Measurements from ENCODE around the gene NAA25.
"Not testable (repeated sequence)": the region's sequence is repeated elsewhere in the genome, so short reads cannot be mapped to it uniquely, and the experiment has no call there.

NAA25 gene

DNA sequence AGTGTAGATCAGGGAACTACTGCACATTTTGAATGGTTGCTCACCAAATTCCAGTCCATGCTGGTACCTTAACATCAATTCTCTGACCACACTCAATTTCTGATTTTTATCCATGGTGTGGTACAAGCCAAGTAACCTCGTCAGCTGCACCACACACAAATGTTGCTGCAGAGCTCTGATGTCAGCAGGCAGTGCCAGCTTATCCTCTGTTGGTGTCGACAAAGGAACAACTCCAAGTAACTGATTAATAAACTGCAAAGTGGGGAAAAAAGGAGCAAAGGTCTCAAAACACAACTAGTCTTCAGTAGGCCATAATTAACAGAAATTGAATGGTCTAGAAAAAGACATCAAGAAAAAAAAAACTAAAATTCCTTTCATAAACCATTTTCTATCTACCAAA, 47.4 kb downstream of the NAA25 start:
- no peak for DNase-seq (ENCODE audit: low read depth in 3 of 3)

DNA sequence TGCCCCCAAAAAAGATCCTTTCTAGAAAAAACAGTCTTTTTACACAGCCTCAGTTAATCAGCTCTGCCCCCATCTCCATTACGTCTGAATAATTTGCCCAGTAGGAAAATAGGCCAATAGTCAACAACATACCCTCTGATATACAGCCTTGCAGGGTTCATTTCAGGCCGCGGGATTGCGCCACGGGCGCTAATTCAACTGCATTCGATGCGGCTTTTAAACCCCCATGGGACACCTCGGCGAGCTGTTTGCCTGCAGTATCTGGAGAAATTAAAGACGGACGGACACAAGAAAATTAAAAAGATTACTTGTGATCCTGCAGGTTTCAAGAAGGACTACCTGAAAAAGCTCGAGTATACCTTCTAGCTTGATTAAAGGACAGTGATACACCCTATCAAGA, 59.2 kb downstream of the NAA25 start:
- no peak for DNase-seq (ENCODE audit: low read depth in 3 of 3)

DNA sequence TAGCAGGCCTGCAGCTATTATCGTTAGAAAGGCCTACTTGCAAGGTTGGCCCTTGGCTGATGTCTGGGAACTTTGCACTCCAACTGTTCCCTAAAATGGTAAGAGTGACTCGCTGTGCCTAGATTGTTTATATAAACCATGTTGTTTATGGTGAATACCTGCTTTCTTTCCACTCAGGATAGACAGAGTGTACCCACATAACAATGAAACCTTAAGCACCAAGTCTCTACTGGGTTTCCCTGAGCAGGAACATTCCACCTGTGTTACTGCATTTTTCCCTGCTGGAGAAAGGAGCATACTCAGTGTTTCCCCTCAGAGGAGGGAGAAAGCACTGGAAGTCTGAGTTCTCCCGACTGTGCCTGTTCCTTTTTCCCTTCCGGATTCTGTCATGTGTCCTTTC, 62.6 kb downstream of the NAA25 start:
- DNase-seq (ENCODE audit: low read depth in 3 of 3): no peak

DNA sequence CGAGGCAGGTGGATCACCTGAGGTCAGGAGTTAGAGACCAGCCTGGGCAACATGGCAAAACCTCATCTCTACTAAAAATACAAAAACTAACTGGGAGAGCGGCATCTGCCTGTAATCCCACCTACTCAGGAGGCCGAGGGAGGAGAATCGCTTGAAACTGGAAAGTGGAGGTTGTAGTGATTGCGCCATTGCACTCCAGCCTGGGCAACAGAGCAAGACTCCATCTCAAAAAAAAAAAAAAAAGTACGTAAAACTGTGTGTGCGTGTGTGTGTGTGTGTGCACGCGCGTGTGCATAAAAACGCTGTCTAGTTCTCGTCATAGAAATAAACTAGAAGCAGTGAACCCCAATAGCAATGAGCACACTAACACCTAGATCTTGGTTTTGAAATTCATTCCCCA, 72.0 kb downstream of the NAA25 start:
- DNase-seq (ENCODE audit: low read depth in 3 of 3): not testable (repeated sequence)

DNA sequence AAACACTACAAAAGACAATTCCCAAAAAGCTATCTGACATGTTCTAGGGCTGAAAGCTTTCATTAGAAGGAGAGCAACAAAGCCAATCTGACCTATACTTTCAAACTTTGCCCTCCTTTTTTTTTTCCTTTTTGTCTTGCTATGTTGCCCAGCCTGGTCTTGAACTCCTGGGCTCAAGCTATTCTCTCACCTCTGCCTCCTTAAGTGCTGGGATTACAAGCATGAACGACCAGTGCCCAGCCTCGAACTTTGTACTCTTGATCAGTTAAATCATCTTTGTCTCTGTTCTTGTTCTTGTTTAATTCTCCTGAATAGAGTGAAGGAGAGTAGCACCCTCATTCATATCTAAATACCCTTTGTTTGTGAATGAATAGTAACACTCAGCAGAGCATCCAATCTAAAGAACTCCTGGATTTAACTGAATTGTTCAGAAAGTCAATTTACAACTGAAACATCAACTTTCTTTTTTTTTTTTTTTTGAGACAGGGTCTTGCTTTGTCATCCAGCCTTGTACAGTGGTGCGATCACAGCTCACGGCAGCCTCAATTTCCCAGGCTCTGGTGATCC, 73.3 kb downstream of the NAA25 start:
- no peak for DNase-seq (ENCODE audit: low read depth in 3 of 3)

DNA sequence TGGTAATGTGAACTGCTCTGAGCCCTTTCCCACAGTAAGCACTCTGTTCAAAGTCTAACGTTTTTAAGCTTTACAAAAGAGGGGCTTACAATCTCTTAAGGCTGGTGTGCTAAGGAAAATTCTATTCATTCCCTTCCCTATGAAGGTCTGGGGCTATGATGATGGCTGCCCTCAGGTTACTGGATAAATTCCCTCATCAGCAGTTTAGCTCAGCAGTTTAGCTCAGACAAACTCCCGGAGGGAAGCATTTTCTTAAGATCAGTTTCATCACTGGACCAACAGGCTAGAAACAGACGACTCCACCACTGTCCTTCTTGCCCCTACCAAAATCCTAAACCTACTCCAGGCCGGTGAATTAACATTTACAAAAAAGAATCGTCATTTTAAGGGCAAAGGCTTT, 76.3 kb downstream of the NAA25 start:
- DNase-seq (ENCODE audit: low read depth in 3 of 3): no peak

DNA sequence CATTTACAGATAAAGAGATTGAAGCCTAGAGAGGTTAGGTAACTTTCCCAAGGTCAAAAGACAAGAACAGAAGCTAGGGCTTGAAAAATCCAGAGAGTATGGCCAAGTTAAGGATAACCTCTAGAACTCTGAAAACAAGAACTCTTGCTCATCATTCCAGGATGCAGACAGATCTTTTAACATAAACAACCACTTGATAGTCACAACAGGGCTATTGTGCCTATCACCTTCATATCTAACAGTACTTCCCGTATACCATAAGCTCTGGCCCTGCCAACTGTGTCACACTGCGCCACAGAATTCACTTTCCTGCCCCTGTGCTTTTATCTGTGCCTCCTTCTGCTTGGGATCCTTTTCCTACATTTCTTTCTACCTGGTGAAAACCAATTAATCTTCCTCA, 77.1 kb downstream of the NAA25 start:
- no peak for DNase-seq (ENCODE audit: low read depth in 3 of 3)

DNA sequence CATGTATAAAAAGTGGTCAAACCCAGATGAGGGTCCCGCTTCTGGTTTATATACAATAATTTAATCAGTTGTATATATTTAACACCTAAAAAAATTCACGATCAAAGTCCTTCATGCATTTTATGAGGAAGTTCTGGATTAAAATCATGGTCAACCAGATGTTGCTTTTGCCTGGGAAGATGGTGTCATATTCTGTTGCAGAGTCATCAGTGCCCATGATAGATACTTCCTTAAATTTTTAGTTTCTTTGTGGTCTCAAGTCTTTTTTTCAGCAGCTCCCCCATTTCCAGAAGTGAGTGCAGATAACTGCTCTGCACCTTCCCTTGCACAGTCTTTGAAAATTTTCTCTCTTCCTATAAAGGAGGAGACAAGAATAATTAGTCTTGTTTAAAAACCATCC, 79.3 kb downstream of the NAA25 start:
- DNase-seq (ENCODE audit: low read depth in 3 of 3): no peak

DNA sequence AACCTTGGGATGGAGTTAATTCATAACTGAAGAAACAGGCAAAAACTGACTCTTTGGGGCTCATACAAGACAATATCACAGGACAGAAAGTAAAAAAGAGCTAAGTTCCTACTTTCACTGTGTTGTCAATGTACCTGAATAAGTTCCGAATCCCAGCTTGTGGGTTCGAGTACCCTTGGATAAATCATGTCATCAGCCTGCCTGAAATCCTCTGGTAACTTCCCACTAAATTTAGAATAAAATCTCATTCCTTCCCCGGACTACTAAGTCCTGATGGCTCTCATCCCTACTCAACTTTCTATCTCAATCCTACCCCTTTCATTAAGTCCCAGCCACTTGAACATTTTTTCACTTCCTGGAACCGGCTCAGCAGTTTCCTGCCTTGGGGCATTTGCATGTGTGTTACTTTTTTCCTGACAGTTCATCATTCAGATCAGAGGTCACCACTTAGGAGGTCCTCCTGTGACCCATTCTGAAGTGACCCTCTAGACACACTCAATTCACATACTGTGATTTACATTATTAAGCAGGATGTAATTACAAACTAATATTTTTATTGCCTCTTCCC, 82.7 kb downstream of the NAA25 start:
- DNase-seq (ENCODE audit: low read depth in 3 of 3): no peak

DNA sequence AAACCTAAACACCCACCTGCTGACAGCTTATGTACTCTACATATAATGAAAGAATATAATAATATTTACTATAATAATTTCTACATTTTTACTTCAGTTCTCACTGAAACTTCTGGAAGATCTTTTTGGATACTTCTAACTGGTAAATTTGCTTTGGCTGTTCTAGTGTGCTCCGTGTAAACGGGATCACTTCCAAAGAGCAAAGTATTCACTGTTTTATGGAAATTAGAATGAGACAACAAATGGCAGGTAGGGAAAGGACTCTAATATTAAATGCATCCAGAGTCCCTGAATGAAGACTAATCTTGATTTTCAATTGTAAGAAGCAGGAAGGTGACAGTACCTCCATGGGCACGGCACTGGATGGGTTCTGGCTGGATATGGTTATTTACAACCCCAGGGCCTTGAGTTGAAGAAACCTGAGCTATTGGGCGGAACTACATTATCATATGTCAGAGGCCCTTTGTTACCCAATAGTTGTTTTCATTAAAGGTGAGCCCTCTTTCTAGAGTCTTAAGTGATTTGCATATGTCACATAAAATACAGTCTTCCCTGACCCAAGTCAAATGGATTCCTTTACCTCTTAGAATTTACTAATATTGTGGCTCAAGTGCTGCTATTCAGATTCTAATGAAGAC, 84.7 kb downstream of the NAA25 start:
- DNase-seq (ENCODE audit: low read depth in 3 of 3): no peak

DNA sequence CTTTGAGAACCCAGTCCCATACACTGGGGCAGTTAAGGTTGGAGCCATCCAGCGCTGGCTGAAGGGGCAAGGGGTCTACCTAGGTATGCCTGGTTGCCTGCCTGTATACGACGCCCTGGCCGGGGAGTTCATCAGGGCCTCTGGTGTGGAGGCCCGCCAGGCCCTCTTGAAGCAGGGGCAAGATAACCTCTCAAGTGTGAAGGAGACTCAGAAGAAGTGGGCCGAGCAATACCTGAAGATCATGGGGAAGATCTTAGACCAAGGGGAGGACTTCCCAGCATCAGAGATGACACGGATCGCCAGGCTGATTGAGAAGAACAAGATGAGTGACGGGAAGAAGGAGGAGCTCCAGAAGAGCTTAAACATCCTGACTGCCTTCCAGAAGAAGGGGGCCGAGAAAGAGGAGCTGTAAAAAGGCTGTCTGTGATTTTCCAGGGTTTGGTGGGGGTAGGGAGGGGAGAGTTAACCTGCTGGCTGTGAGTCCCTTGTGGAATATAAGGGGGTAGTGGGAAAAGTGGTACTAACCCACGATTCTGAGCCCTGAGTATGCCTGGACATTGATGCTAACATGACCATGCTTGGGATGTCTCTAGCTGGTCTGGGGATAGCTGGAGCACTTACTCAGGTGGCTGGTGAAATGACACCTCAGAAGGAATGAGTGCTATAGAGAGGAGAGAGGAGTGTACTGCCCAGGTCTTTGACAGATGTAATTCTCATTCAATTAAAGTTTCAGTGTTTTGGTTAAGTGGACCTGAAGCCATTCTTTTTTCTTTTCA, 86.2 kb downstream of the NAA25 start:
- DNase-seq (ENCODE audit: low read depth in 3 of 3): no peak

DNA sequence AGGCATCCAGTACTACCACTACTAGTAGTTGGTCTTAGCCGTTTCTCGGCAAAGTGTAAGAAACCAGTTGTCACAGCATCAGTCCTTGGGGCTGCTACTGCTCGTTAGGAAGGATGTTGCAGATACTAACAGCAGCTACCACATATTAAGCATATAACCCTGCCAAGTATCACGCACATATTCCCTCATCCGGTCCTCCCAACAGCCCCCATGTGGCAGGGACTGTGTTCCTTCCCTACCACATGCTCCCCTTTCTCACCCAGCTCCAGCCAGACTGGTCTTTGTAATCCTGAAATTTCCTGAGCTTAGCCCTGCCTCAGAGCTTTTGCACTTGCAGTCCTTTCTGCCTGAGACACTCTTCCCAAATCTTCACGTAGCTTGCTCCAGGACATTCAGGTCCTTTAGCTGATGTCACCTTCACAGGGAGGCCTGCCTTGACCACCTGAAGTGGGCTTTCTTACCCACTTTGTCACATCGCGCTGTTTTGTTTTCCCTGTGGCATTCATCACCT, 87.6 kb downstream of the NAA25 start:
- no peak for DNase-seq (ENCODE audit: low read depth in 3 of 3)

DNA sequence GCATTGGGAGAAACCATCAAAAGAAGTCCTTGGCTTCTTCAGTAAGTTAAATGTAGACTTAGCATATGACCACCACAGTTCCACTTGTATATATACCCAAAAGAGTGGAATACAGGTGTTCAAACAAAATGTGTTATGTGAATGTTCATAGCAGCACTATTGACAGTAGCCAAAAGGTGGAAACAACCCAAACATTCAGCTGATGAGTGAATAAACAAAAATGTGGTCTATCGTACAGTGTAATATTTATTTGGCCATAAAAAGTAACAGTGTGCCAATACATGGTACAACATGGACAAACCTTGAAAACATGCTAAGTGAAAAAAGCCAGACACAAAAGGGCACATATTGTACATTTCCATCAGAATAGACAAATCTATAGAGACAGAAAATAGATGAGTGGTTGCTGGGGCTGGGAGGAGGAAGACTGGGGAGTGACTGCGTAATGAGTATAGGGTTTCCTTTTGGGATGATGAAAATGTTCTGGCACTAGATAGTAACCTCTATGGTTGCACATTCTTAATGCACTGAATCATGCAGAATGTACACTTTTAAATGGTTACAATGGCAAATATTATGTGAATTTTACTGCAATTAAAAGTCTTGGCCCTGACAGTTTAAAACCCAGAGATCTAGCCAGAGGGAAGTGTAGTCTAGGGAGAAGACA, 89.9 kb downstream of the NAA25 start:
- DNase-seq (ENCODE audit: low read depth in 3 of 3): no peak

DNA sequence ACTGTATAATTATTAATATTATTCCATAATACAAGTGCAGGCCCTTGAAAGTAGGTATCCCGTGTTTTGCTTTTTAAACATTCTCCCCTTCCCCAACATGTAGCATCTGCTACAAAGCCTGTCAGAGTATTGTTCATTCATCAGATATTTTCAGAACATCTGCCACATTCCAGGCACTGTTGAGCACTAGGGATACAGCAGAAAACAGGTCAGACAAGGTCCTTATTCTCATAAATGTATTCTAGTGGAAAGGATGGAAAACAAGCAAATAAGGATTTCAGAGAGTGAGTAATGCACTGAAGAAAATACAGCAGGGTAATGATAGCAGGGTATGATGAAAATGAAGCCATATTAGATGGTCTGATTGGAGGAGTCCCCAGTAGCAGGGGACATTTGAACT, 91.5 kb downstream of the NAA25 start:
- DNase-seq (ENCODE audit: low read depth in 3 of 3): no peak

DNA sequence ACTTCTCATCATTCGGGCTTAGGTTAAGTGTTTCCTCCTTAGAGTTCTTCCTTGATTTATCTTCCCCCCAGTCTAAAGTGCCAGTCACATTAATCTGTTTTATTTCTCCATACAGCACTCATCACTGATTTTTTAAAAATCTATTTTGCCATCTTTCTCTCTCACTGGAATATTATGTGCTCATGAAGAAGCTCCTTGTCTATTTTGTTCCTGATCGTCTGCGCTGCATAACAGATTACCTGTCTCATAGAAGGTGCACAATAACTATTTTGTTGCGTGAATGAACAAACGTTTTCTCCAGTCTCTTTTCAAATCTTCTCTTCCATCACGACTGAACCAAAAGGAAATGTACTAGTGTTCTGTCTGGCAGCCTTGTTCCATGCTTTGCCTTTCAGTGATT, 92.6 kb downstream of the NAA25 start:
- DNase-seq (ENCODE audit: low read depth in 3 of 3): no peak

DNA sequence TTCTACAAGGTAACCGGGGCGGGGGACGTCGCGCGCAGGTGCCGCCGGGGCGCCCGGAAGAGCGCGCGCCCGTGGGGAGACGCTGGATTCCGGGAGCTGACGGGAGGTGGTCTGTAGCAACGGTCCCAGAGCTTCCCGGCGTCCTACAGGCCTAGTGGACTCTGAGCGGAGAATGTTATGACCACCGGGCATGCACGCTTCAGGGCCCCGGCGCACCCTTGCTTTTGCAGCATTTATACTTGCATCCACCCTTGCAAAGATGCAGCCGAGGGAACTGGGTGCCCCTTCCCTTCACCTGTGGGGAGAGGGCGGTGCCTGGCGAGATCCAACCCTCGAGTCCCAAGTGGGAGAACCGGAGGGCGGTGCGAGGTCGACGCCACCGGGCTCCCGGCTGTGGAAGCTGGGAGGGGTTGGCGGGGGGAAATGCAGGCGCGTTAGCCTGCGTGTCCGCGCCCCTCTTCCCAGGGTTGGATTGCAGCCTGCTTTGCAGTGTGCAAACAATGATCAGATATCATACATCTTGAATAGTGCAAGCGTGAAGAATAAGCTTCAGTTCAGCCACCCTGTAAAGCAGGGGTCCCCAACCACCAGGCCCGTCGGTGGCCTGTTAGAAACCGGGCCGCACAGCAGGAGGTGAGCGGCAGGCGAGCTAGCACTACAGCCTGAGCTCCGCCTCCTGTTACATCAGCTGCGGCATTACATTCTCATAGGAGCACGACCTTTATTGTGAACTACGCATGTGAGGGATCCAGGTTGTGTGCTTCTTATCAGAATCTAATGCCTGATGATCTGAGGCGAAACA, 94.8 kb downstream of the NAA25 start:
- peak; percentile 50 to 66 (median 59) for DNase-seq (ENCODE audit: low read depth in 3 of 3)

DNA sequence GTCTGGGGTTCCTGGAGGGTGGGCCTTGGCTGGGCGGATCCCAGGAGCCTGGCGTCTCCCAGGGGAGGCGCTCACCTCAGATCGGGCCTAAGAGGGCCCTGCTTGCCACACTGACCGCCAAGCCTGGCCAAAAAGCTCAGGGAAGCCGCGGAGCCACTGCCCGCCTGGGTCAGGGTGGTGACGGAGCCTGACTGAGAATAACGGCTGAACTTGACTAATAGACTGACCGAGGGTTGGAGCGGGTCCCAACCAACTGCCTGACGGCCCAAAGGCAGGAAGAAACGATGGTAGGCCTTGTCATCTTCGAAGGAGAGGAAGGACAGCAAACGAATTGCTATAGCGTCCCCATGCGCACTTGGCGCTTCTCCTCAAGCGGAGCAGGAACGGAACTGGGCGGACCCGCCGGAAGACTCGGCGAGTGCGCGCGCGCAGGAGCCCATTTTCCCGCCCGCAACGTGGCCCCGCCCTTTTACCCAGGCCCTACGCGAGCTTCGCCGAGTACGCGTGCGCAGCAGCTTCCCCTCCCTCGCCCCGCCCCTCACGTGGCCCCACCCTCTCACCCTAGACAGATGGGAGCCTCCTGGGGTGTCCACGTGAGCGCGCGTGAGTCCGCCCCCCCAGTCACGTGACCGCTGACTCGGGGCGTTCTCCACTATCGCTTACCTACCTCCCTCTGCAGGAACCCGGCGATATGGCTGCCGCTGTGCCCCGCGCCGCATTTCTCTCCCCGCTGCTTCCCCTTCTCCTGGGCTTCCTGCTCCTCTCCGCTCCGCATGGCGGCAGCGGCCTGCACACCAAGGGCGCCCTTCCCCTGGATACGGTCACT, 95.6 kb downstream of the NAA25 start, which contains the start of the genes ERP29 and TMEM116:
TSS of gene ERP29 (plus strand) at position 652 of the 826 bp plus-strand sequence. CDS start at position 692, 40 bp downstream.
TSS of gene TMEM116 (minus strand) at position 391 of the 826 bp plus-strand sequence. CDS start 7,895 bp downstream, outside the sequence.
- peak; percentile 100 for DNase-seq (ENCODE audit: low read depth in 3 of 3)

DNA sequence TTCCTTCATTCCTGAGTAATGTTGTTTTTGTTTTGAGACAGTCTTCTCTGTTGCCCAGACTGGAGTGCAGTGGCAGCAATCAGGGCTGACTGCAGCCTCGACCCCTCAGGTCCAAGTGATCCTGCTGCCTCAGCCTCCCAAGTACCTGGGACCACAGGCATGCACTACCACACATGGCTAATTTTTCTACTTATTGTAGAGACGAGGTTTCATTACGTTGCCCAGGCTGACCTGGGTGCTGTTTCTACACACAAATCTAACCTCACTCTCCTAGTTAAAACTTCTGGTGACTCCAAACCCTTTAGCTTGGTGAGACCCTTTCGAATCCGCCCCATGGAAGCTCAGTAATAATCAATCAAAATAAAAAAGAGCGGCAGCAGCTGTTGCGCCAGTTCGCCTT, 96.9 kb downstream of the NAA25 start:
- no peak for DNase-seq (ENCODE audit: low read depth in 3 of 3)

DNA sequence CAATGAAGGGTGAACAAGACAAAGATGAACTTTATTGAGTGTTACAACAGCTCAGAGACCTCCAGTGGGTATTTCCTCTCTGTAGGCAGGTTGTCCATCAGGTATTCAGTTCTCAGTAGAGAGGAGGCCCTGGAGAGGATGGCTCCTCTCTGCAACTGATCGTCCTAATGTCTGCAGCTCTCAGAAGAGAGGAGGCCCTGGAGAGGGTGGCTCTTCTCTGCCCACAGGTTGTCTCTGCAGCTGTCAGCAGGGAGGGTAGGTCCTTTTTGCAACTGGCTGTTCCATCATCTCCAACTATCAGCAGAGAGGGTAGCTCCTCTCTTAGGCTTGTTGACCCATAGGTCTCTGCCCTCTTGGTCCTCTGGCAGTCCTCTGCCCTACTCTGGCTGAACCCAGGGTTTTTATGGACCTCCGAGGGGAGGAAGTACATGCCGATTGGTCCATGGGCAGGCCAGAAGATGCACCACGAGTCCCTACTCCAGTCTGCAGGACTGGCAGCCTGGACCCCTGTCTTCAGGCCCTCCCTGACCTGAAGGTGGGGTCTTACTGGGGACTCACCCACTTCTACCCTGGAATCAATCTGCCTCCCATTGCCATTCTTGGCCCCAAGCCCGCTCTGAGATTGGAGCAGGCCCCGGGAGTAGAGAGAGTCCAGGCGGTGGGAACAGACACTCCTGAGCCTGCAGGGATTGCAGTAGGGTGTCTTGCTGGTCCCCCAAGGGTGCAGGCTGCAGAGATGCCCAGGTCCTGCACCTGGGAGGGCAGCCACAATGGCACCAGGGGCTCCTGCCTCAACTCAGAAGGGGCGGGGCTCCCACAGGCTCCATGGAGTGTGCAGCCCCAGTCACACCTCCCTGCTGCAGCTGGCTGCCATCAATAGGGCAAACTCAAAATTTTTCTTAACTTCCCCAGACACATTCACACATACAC, 97.9 kb downstream of the NAA25 start:
- DNase-seq (ENCODE audit: low read depth in 3 of 3): no peak
